IPS-15b (cell line): ENCODE results near the gene DIDO1.

Source experiments
- H3K27me3 ChIP-seq: one replicate; pipeline ENCODE4 v1.6.1; 2013; ENCODE audit warnings: low read length; ENCODE audit not compliant: control insufficient read depth, insufficient read depth
- H3K36me3 ChIP-seq: one replicate; pipeline ENCODE4 v1.6.1; 2013; ENCODE audit warnings: low read length; ENCODE audit not compliant: control insufficient read depth, insufficient read depth
- H3K4me1 ChIP-seq: one replicate; pipeline ENCODE4 v1.6.1; 2013; ENCODE audit warnings: mild to moderate bottlenecking, low read length; ENCODE audit not compliant: control insufficient read depth, insufficient read depth
- H3K4me3 ChIP-seq: one replicate; pipeline ENCODE4 v1.5.1; 2013; ENCODE audit warnings: low read depth, low read length
- H3K9ac ChIP-seq: one replicate; pipeline ENCODE4 v1.6.1; 2013; ENCODE audit warnings: low read depth, mild to moderate bottlenecking, low read length
- H3K9me3 ChIP-seq: one replicate; pipeline ENCODE4 v1.6.1; 2013; ENCODE audit warnings: mild to moderate bottlenecking, low read length; ENCODE audit not compliant: control insufficient read depth, insufficient read depth

The DIDO1 gene

DNA sequence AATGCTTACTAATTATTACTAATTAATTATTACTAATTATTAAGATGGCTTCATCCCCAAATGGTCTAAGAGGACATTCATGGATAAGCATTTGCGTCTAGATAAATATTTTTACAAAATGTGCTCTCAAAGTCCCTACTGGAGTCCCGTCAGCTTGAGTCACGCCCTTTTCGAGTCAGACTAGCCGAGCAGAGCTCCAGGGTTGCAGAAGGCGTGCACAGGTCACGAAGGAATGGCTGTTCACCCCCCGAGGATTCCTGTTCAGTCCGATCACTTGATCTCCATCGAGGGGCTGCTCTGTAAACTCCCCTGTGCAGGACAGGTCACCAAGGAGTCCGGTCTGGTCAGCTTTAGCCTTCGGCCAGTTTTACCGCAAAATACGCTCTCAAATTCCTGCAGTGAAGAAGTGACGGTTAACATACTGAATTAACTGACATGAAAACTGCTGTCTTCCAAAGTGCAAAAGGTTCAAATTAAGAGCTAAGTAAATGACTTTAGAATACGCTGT lies 84.5 kb downstream of the DIDO1 start:
- Histone ChIP-seq H3K27me3 (no peaks in the 10 kb centered on the region), H3K9ac (no peak overlapping the region), H3K36me3 (peaks cover 11% of the 10 kb centered on the region), H3K9me3 (no peaks in the 10 kb centered on the region), H3K4me1 (no peaks in the 10 kb centered on the region), H3K4me3 (no peak overlapping the region)

DNA sequence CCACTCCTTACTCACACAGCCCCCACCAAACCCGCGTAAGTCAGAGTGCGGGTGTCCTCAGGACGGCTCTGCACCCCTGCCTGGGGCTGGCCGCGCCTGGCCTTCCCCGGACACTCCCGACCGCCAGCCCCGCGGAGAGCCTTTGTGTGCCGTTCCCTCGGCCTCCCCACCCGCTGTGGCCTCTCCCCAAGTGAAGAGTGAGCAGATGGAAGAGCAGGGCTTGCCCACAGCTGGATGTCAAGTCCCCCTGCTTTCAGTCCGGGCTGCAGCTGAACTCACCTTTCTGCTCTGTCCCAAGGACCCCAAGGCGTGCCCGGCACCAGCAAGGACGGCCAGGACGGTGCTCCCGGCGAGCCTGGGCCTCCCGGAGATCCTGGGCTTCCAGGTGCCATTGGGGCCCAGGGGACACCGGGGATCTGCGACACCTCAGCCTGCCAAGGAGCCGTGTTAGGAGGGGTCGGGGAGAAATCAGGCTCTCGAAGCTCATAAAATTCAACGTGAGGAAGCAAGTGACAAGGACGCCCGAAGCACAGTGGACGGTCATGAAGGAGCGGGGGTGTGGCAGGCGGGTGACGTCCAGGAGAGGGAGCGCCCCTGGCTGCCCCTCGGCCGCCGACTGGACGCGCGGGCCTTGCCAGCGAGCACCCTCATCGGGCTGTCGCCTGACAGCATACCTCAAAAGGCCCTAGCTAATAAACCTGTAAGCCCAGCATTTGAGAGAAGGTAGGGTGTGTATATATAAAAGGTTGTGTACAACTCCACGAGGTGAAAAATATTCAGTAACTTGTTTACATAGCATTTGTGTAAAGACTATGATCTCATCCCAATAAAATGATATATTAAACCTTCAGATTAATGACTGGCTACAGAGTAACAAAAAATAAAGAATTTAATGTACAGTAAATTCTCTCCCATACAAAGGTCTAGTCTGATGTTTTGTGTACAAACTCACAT lies 85.8 kb downstream of the DIDO1 start:
- H3K4me1 ChIP-seq = no peaks in the 10 kb centered on the region
- no peaks in the 10 kb centered on the region for H3K27me3 ChIP-seq
- no peak overlapping the region for H3K9ac ChIP-seq
- H3K4me3 ChIP-seq = no peak overlapping the region
- H3K9me3 ChIP-seq = no peaks in the 10 kb centered on the region
- H3K36me3 ChIP-seq = peaks cover 15% of the 10 kb centered on the region

DNA sequence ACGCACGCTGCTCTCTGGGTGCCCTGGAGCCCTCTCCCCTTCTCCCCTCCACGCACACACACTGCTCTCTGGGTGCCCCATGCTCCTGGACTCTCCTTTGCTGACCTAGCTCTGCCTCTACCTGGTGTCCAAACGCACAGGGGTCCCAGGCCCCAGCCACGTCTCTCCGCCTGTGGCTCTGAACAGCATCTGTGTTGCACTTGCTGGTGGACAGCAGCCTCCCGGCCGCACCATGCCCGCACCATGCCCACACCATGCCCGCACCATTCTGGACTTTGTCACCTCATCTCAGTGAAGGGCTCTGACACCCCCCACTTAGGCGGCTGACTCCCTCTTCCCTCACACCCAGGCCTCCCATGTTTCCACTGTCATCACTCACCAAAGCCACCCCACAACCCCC lies 86.5 kb downstream of the DIDO1 start:
- Histone ChIP-seq H3K4me3 (no peak overlapping the region), H3K4me1 (no peaks in the 10 kb centered on the region), H3K27me3 (no peaks in the 10 kb centered on the region), H3K9me3 (no peaks in the 10 kb centered on the region), H3K9ac (no peak overlapping the region), H3K36me3 (peaks cover 15% of the 10 kb centered on the region)

DNA sequence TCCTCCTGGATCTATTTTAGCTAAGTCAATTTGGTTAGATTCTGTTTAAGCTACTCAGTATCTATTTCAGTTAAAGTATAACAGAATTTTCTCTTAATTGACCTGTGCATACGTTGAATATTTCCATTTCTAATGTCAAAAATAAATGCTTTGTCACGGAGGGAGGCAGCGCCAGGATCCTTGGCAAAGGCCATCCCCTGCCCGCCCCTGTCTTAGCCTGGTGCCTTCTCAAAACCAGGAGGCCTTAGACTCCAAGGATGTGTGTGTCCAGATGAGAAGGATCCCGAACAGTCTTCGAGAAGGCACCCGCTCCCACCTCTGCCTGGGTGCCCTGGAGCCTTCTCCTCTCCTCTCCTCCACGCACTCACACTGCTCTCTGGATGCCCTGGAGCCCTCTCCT lies 87.0 kb downstream of the DIDO1 start:
- H3K27me3 ChIP-seq = no peaks in the 10 kb centered on the region
- peaks cover 15% of the 10 kb centered on the region for H3K36me3 ChIP-seq
- H3K9ac ChIP-seq = no peak overlapping the region
- H3K9me3 ChIP-seq = no peaks in the 10 kb centered on the region
- no peaks in the 10 kb centered on the region for H3K4me1 ChIP-seq
- H3K4me3 ChIP-seq = no peak overlapping the region

DNA sequence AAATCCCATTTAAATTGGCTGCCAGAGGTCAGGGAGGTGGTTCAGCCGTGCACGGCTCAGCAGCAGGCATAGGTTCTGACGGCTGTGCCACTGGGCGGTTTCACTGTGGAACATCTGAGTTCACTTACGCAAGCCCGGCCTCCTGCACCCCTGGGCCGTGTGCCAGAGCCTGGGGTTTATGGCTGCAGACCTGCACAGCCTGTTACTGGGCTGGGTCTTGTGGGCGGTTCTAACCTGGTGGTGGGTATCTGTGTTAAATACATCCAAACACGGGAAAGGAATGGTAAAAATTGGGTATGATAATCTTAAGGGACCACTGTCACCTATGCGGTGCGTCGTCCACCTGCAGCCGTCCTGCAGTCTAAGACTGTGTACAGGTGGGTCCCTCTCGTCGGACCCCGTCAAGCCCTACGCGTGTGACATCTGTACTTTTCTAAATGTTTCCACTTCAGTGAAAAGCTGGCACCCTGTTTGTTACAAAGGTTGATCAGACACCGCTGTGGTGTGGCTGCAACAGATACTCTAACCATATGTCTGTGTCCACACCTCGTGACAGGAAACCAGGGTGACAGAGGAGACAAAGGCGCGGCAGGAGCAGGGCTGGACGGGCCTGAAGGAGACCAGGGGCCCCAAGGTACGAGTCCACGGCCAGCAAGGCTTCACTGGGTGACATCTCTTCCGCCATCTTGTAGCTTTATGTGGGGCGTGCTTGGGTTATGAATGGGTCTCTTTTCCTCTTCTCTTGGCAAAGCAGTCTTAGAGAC lies 88.0 kb downstream of the DIDO1 start:
- Histone ChIP-seq H3K36me3 (peaks cover 15% of the 10 kb centered on the region), H3K9ac (no peak overlapping the region), H3K4me1 (no peaks in the 10 kb centered on the region), H3K4me3 (no peak overlapping the region), H3K27me3 (no peaks in the 10 kb centered on the region), H3K9me3 (no peaks in the 10 kb centered on the region)

DNA sequence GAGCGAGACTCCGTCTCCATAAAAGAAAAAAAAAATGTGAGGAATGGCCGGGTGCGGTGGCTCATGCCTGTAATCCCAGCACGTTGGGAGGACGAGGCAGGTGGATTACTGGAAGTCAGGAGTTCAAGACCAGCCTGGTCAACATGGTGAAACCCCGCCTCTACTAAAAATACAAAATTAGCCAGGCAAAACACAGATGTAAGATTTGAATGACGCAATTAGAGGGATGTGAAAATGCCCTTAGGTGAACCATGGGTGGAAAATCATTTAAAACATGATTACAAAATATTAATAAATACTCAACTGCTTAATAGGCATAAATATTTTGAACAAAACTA lies 88.5 kb downstream of the DIDO1 start:
- Histone ChIP-seq H3K4me1 (peaks cover 2% of the 10 kb centered on the region), H3K36me3 (peaks cover 15% of the 10 kb centered on the region), H3K27me3 (no peaks in the 10 kb centered on the region), H3K9ac (no peak overlapping the region), H3K4me3 (no peak overlapping the region), H3K9me3 (no peaks in the 10 kb centered on the region)

DNA sequence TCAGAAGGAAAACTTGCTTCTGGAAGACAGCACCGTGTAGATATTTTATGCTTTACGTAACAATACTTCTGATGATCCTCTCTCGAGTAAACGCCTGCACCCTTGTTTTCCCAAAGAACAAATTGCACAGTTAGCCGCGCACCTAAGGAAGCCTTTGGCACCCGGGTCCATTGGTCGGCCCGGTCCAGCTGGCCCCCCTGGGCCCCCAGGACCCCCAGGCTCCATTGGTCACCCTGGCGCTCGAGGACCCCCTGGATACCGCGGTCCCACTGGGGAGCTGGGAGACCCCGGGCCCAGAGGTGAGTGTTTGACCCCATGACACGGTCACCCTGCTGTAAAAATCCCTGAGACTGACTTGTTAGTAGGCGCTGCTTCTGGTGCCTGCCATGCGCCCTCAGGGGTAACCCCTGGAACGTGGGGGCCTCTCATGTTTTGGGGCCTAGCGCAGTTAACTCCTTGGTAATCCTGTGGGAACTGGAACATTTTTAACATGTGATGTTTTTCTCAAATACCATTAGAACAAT lies 89.3 kb downstream of the DIDO1 start:
- H3K4me1 ChIP-seq = peaks cover 6% of the 10 kb centered on the region
- no peak overlapping the region for H3K9ac ChIP-seq
- H3K36me3 ChIP-seq = peaks cover 15% of the 10 kb centered on the region
- no peaks in the 10 kb centered on the region for H3K9me3 ChIP-seq
- H3K27me3 ChIP-seq = no peaks in the 10 kb centered on the region
- H3K4me3 ChIP-seq = no peak overlapping the region

DNA sequence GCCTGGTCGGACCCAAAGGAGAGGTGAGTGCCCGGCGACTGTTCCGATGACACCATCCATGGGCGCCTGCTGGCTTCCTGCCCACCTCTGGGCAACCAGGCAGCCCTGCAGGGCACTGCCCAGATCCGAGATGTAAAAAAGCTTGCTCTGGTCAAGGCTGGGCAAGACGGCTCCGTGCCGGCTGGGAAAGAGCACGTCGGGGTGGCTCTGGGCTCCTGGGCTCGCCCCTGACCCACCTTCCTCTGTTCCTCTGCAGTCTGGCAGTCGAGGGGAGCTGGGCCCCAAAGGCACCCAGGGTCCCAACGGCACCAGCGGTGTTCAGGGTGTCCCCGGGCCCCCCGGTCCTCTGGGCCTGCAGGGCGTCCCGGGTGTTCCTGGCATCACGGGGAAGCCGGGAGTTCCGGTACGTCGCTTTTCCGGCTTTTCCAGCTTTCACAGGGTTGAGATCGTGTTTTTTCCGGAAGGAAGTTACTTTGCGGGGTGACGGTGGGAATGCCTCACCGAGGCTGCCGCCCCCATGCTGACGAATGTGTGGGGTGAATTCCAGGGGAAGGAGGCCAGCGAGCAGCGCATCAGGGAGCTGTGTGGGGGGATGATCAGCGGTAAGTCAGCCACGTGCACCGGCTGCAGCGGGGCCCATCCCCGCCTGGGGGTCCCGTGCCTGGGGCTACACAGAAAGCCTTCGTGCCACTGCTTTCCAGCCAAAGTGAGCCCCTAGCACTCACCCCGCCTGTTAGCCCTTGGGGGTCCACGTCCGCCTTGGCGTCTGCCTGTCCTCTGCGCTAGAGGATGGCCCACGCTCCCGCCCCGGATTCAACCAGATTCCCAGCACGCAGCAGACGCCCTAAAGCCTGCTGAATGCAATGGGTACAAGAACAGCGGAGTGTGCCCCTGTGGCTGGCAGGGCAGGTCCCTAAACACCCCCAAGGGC lies 90.1 kb downstream of the DIDO1 start:
- Histone ChIP-seq H3K9me3 (no peaks in the 10 kb centered on the region), H3K36me3 (peaks cover 16% of the 10 kb centered on the region), H3K4me1 (peaks cover 6% of the 10 kb centered on the region), H3K27me3 (no peaks in the 10 kb centered on the region), H3K4me3 (no peak overlapping the region), H3K9ac (no peak overlapping the region)

DNA sequence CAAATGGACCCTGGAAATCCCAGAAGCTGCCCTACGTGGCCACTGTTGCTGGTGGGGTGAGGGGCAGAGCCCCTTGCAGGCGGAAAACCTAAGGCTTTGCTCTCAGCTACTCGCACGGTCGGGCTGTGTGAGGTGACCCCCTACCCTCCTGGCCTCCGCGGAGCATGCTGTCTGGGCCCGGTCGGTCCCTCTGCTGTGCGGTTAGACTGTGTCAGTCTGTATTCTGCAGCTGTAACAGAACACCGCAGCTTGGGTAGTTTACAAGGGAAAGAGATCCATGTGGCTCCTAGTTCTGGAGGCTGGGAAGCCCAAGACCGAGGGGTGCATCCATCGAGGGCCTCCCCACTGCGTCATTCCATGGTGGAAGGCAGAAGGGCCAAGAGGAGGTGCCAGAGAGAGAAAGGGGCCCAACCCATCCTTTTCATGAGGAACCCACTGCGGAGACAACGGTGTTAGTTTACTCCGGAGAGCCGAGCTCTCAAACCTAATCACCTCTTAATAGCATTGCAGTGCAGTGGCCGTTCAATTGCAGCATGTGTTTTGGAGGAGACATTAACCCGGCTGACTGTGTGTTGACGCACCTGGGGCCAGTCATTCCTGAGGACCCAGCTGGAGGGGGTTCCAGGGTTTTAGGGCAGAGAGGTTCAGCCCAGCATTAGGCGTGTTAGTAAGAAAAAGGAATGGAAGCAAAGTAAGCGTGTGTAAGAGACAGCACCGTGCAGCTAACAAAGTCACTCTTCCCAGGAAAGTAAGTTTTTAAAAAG lies 91.2 kb downstream of the DIDO1 start:
- Histone ChIP-seq H3K27me3 (no peaks in the 10 kb centered on the region), H3K4me1 (peaks cover 6% of the 10 kb centered on the region), H3K36me3 (peaks cover 21% of the 10 kb centered on the region), H3K4me3 (no peak overlapping the region), H3K9me3 (no peaks in the 10 kb centered on the region), H3K9ac (no peak overlapping the region)

DNA sequence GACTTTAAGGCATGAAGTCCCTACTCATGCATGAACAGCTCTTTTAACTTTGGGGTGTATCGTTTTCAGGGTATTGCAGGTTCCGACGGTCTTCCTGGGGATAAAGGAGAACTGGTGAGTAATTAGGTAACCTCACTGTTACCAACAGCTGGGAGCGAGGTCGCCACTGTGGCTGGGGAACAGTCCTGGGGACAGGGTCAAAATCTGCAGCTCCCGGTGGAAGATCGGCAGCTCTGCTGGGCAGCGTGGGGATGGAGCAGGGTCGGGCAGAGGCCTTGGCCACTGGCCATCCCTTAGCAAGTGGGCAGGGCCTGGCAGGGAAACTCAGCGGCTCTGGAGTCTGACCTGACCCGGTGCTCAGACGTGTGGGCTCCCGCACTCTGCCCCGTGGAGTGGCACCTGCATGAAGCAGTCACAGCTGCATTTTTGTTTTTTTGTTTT lies 93.3 kb downstream of the DIDO1 start:
- Histone ChIP-seq H3K9ac (no peak overlapping the region), H3K36me3 (peaks cover 24% of the 10 kb centered on the region), H3K9me3 (no peaks in the 10 kb centered on the region), H3K4me3 (no peak overlapping the region), H3K27me3 (no peaks in the 10 kb centered on the region), H3K4me1 (peaks cover 6% of the 10 kb centered on the region)
